Measurements from ENCODE around the gene GTF3A.

Gene GTF3A

GRCh38 chr13:27404680-27405079, 19.7 kb upstream of the GTF3A start:
- DNase-seq (ENCODE audit: low read depth), result no peak
- in situ Hi-C loops (cut with HindIII; ENCODE audit: low sequenced_read_pairs), result no loop called here
- H3K4me3 ChIP-seq (ENCODE audit: low read depth, low read length), result no peak overlapping the region
- TF ChIP-seq CTCF (IDR thresholded peaks at IDR 0.05; ENCODE audit: low read depth, low read length, missing control alignments), result no peak

GRCh38 chr13:27405546-27406134, 18.8 kb upstream of the GTF3A start:
- H3K4me3 ChIP-seq (ENCODE audit: low read depth, low read length), result no peak overlapping the region
- DNase-seq (ENCODE audit: low read depth), result no peak
- in situ Hi-C loops (cut with HindIII; ENCODE audit: low sequenced_read_pairs), result no loop called here
- no peak for TF ChIP-seq CTCF (IDR thresholded peaks at IDR 0.05; ENCODE audit: low read depth, low read length, missing control alignments)

GRCh38 chr13:27406178-27406939, 18.1 kb upstream of the GTF3A start:
- in situ Hi-C loops (cut with HindIII; ENCODE audit: low sequenced_read_pairs), result no loop called here
- H3K4me3 ChIP-seq (ENCODE audit: low read depth, low read length), result no peak overlapping the region

GRCh38 chr13:27408074-27408473, 16.3 kb upstream of the GTF3A start:
- DNase-seq (ENCODE audit: low read depth), result no peak
- H3K4me3 ChIP-seq (ENCODE audit: low read depth, low read length), result no peak overlapping the region
- TF ChIP-seq CTCF (IDR thresholded peaks at IDR 0.05; ENCODE audit: low read depth, low read length, missing control alignments), result no peak
- in situ Hi-C loops (cut with HindIII; ENCODE audit: low sequenced_read_pairs), result no loop called here

More at GRCh38 chr13:27406178-27406939, 18.1 kb upstream of the GTF3A start:
- peak; percentile 58 for TF ChIP-seq CTCF (IDR thresholded peaks at IDR 0.05; ENCODE audit: low read depth, low read length, missing control alignments)
- DNase-seq (ENCODE audit: low read depth), result no peak

- H3K4me3 ChIP-seq (ENCODE audit: low read depth, low read length), result no peak overlapping the region
- DNase-seq (ENCODE audit: low read depth), result no peak
- in situ Hi-C loops (cut with HindIII; ENCODE audit: low sequenced_read_pairs), result no loop called here
- TF ChIP-seq CTCF (IDR thresholded peaks at IDR 0.05; ENCODE audit: low read depth, low read length, missing control alignments), result no peak
Observed at GRCh38 chr13:27409013-27409412, 15.4 kb upstream of the GTF3A start.

GRCh38 chr13:27411341-27411740, 13.1 kb upstream of the GTF3A start:
- DNase-seq (ENCODE audit: low read depth), result no peak
- H3K4me3 ChIP-seq (ENCODE audit: low read depth, low read length), result no peak overlapping the region
- no peak for TF ChIP-seq CTCF (IDR thresholded peaks at IDR 0.05; ENCODE audit: low read depth, low read length, missing control alignments)
- in situ Hi-C loops (cut with HindIII; ENCODE audit: low sequenced_read_pairs), result no loop called here

All from astrocyte of the cerebellum (primary cell).